Germinal center (tissue), 1 donor: ENCODE measurements around the gene RNF2.
"Not testable (repeated sequence)": the region's sequence is repeated elsewhere in the genome, so short reads cannot be mapped to it uniquely, and the experiment has no call there.

Experiments used
- DNase-seq: peaks from one replicate; pipeline ENCODE4 v3.0.0; 2012; ENCODE audit warnings: mixed read lengths, low spot score

The RNF2 gene

GRCh38 chr1:185050823-185051451, 5.6 kb downstream of the RNF2 start:
- no peak for DNase-seq

DNA sequence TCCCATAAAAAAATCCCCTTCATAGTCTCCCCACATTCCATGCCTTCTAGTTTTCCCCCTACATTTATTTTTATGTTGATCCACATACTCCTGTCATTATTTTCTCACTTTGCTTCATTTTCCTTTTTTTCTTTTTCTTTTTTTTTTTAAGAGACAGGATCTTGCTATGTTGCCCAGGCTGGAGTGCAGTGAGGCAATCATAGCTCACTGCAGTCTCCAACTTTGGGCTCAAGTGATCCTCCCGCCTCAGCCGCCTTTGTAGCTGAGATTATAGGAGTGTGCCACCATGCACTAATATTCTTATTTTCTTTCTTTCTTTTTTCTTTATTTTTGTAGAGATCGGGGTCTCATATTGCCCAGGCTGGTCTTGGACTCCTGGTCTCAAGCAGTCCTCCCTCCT, 7.8 kb downstream of the RNF2 start:
- no peak for DNase-seq

DNA sequence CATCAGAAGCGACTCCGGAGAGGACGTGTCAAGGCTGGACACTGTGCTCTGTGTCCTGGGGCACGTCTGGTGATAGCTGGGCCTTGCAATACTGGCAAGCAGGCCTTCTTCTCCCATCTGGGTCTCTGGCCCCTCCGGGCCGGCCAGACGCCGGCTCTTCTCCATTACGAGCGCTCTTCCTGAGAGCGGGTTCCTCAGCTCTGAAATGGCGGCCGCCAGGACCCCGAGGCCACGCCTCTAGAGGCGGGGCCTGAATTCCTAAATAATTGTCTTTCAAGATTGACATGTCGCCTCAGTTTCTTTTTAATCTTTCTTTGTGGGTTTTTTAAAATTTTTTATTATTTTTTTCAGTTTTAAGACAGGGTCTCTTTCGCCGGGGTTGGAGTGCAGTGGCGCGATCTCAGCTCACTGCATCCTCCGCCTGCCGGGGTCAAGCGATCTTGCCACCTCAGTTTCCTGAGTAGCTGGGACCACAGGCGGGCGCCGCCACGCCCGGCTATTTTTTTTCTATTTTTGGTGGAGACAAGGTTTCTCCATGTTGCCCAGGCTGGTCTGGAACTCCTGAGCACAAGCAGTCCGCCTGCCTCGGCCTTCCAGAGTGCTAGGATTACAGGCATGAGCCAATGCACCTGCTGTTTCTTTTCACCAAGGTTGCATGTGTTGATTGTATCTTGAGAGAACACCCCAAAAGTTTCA, 9.2 kb downstream of the RNF2 start:
- DNase-seq, result no peak

GRCh38 chr1:185058110-185058509, 12.8 kb downstream of the RNF2 start:
- DNase-seq, result no peak

GRCh38 chr1:185058876-185059275, 13.5 kb downstream of the RNF2 start:
- DNase-seq, result no peak

DNA sequence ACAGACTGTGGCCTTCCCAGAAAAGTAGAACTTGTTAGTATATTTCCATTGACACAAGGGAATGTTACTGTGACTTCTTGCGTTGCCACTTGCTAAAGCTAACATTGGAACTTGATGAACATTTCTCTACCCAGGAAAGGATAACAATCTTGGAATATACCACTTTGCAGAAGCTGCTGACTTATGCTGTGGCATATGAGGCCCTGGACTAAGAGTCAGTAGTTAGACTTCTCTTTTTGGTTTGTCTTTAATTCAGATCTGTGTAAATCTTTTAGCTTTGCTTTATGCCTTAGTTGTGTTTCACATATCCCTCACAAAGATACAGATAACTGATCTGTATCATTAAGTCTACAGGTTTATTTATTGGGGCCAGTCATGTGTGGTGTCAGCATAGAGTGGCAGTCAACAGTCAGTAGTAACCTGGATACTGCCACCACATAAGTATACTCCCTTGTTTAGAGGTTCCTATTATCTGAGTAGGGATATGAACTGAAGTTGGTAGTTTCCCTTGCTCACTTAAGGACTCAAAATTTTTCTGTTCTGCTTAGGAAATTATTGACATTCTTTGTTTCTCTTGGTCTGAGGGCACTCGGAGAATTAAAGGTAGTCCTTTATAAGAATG, 14.7 kb downstream of the RNF2 start:
- no peak for DNase-seq

- no peak for DNase-seq
These were observed 17.5 kb downstream of the RNF2 start for GRCh38 chr1:185062710-185063370.

- no peak for DNase-seq
These were observed 18.4 kb downstream of the RNF2 start for GRCh38 chr1:185063719-185064118.

DNA sequence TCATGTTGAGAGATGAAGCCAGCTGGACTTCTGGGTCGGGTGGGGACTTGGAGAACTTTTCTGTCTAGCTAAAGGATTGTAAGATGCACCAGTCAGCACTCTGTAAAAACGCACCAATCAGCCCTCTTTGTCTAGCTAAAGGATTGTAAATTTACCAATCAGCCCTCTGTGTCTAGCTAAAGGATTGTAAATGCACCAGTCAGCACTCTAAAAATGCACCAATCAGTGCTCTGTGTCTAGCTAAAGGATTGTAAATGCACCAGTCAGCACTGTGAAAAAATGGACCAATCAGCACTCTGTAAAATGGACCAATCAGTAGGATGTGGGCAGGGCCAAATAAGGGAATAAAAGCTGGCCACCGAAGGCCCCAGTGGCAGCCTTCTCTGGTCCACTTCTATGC, 19.6 kb downstream of the RNF2 start:
- not testable (repeated sequence) for DNase-seq

- no peak for DNase-seq
These were observed 20.8 kb downstream of the RNF2 start for GRCh38 chr1:185066181-185066580.

- DNase-seq, result no peak
These were observed 23.0 kb downstream of the RNF2 start for GRCh38 chr1:185068341-185068740.

- DNase-seq, result no peak
These were observed 23.9 kb downstream of the RNF2 start for GRCh38 chr1:185069202-185069772.

GRCh38 chr1:185070051-185070450, 24.7 kb downstream of the RNF2 start:
- no peak for DNase-seq

GRCh38 chr1:185073725-185074124, 28.4 kb downstream of the RNF2 start:
- no peak for DNase-seq

GRCh38 chr1:185074307-185074706, 28.9 kb downstream of the RNF2 start:
- no peak for DNase-seq

DNA sequence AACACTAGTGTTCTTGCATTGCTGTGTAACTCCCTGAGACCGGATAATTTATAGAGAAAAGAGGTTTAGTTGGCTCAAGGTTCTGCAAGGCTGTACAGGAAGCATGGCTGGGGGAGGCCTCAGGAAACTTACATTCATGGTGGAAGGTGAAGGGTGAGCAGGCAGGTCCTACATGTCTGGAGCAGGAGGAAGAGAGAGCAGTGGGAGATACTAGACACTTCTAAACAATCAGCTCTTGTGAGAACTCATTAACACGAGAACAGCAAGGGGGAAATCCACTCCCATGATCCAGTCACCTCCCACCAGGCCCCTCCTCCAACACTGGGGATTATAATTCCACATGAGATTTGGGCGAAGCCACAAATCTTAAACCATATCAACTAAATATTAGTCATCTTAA, 30.1 kb downstream of the RNF2 start:
- DNase-seq, result no peak

DNA sequence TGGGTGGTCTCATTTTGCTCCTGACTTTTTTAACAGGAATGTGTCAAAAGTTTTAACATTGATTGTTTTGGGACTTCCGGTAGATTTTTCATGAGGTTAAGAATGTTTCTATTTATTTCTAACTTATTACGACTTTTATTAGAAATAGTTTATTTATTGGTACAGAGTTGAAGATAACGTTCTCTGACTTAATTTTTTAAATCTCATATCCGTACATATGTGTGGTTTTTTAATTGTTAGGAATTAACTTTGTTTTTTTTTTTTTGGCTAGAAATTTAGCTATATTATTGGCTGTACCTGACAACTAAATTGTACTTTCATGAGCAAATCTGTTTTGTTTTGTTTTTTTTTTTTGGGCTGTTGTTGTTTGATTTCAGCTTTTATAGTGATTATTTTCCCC, 32.0 kb downstream of the RNF2 start:
- DNase-seq, result no peak

DNA sequence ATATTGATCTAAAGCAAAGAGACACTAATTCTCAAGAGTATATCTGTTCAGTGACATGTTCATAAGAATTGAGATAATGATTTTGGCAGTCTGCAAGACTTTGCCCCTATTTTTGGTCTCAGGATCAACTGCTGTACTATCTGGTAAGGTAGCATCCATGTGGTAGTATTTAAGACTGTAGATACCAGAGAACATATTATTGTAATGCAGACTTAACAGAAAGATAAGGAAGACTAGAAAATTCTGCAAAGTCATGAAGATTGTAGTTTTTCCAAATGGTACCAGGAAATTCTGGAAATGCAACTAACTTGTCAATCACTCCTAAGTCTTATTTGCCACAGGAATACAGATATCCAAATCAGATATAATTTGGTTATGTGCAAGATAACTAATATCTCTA, 35.1 kb downstream of the RNF2 start:
- no peak for DNase-seq

DNA sequence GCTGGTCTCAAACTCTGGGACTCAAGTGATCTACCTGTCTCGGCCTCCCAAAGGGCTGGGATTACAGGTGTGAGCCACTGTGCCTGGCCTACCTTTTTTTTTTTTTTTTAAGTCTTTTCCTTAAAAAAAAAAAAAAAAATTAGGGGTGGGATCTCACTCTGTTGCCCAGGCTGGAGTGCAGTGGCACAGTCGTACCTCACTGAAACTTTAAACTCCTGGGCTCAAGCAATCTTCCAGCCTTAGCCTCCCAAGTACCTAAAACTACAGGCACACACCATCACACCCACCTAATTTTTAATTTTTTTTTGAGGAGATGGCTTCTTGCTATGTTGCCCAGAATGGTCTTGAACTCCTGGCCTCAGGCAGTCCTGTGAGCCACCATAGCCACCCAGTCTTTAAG, 38.5 kb downstream of the RNF2 start:
- DNase-seq, result no peak

GRCh38 chr1:185087101-185087500, 41.7 kb downstream of the RNF2 start:
- DNase-seq, result no peak

DNA sequence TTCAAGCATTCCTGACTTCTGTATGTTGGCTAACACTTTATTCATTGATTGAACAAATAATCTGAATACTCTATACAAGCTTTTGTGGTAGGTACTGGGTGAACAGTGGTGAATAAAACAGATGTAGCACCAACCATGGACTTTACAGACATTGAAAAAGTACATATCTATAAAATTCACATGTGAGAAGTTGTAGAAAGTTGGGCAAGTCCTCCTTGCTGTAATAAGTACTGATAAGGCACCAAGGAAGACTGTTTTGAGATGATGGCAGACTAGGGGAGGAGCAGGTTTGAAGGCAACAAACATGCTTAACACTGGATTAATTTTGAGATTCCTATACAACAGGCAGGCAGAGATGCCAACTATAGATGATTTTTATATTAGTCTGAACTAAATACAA, 42.4 kb downstream of the RNF2 start:
- DNase-seq, result no peak

DNA sequence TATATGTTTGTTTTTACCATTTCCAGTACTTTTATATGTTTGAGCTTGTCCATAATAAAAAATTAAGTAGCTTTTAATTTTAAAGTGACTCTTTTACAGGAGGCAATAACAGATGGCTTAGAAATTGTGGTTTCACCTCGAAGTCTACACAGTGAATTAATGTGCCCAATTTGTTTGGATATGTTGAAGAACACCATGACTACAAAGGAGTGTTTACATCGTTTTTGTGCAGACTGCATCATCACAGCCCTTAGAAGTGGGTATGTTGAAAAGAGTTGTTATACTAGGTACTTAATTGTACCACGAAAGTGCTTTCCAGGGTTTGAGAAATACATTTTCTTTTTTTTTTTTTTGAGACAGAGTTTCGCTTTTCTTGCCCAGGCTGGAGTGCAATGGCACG, 46.1 kb downstream of the RNF2 start:
- DNase-seq, result no peak

DNA sequence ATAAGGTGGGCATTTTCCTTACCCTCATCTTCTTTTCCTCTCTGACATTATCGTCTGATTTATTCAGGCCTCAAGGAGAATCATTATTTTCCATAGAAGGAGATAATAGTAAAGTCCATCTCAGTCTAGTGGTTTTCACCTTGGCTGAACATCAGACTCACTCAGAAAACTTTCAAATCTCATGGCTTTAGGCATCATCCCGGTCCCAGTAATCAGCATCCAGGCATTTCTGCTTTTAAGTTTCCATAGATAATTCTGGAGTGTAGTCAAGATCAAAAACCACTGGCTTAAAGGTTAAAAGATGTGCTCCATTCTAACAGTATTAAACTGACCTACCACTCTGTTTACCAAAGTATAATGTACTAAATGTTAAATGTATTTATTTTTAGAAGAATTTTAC, 49.4 kb downstream of the RNF2 start:
- no peak for DNase-seq
